DMS 273 (cell line): ENCODE results near the gene ATXN2.
A peak's percentile ranks its signal among the peaks of the same experiment; 100 is the strongest.
"Not testable (repeated sequence)": the region's sequence is repeated elsewhere in the genome, so short reads cannot be mapped to it uniquely, and the experiment has no call there.

Experiments used
- DNase-seq: peaks from one replicate; lab custom pipeline; 2025; ENCODE audit not compliant: unreplicated experiment; lab: John Stamatoyannopoulos, UW

Gene ATXN2

GRCh38 chr12:111578276-111578970, 20.7 kb downstream of the ATXN2 start:
- no peak for DNase-seq

DNA sequence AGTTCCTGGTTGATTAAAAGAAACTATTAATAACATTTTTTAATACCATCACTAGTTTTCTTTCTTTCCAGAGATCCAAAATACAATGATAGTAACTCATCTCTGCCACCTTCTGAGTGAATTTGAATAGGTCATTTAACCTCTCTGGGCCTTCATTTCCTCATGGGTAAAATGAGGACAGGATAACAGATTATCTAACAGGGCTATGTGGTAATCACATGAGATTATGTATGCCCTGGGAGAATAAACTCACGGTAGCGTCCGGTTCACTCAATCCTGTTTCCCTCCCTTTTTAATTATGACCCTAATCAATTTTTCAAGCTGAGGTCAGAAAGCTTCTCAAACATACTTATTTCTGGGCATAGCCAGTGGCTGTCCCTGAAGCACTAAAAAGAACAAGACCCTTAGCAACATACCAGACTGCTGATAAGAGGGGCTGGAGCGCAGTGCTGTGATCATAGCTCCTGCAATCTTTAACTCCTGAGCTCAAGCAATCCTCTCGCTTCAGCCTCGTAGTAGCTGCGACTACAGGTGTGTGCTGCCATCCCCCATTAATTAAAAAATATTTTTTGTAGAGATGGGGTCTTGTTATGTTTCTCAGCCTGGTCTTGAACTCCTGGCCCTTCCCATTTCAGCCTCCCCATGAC, 24.2 kb downstream of the ATXN2 start:
- DNase-seq, result no peak

- DNase-seq, result no peak
Measured at GRCh38 chr12:111573476-111573875, 25.6 kb downstream of the ATXN2 start.

DNA sequence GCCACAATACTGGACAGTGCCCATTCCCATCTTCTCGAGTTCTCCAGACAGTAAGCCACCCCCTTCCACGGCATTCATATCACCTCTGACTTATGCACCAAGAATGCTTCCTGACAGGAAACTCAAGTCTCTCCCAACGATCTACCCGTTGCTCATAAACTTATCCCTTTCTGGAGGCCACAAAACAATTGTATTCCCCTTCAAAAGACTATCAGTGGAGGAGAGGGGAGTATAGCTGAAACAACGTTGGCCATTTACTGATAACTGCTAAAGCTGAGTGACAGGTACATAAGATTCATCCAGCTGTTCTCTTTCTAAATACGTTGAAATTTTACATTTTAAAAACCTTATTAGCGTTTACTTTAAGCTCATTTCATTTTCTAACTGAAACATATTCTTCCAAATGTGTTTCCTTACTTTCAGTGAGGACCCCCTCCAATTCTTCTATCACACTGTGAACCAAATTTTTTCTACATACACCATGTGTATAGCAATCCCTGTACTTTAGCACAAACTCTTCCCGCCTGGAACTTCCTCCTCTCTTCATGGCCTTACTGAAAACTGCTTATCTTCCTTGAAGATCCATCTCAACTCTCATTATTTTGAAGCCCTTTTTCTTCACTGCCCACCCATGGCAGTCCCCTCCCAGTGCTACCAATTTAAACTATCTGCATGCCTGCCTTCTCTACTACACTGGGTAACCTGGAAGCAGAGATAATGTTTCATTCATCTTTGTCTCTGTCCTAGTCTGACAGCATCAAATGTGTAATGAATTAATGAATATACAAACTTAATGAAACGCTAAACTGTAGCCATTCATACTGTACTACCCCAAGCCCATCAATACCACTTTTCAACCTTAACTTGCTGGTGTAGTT, 28.8 kb downstream of the ATXN2 start:
- DNase-seq, result no peak

- DNase-seq, result no peak
Measured at GRCh38 chr12:111569363-111570083, 29.6 kb downstream of the ATXN2 start.

GRCh38 chr12:111560844-111561243, 38.3 kb downstream of the ATXN2 start:
- DNase-seq, result not testable (repeated sequence)

DNA sequence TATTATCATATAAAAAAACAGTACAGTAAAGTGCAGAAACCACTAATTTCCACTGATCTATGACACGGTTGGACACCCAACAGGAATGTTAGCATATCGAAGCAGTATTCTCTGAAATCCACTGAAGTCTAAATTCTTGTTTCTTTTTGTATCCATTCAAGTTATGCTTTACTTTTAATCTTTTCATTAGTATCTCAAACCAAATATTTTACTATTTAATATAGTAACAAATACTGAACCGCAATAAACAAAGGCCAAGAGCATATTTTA, 41.1 kb downstream of the ATXN2 start:
- DNase-seq, result no peak

DNA sequence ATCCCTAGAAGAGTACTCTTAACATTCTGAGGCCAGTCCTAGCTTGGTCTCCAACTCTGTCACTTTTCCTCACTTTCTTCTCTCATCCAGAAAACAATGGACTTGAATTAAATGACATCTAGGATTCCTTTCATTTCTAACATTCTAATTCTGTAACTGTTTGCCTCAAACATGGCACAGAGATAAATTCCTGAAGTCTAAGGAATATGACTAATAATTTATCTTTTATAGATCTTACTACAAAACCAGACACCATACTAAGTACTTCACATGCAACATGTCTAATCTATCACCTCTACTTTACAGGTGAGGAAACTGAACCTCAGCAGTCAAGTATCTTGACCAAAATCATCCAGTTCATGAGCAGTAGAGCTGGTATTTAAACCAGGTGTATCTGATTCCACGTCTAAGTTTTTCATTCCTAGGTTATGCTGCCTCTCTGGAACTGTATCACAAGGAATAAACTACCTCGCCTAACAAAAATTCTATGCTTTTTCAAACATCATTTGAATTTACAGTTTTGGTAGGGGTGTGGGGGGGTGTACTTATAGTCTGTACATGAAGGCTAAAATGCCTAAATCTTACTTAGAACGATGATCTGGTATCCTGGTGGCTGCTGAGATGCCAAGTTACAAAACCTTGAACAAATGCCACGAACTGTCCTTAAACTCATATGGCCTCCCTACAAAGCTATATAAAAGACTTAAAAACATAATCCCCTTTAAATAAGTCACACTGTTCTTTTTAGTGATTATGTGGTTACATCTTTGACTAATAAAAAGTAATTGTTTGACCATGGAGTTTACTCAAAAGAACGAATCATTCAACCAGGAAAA, 41.6 kb downstream of the ATXN2 start:
- no peak for DNase-seq

DNA sequence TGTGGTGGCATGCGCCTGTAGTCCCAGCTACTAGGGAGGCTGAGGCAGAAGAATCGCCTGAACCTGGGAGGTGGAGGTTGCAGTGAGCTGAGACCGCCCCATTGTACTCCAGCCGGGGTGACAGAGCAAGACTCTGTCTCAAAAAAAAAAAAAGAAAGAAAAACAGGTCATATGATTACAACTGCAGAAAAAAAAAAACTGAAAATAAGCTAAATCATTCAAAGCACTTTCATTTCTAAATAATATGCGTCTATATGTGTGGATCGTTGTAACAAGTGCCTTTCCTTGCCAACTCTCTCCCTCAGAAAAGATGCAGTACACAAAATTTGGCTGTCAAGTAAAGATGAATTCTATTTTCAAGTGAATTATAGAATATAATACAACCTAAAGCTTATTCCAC, 42.4 kb downstream of the ATXN2 start:
- no peak for DNase-seq

- not testable (repeated sequence) for DNase-seq
Measured at GRCh38 chr12:111555313-111555712, 43.8 kb downstream of the ATXN2 start.

DNA sequence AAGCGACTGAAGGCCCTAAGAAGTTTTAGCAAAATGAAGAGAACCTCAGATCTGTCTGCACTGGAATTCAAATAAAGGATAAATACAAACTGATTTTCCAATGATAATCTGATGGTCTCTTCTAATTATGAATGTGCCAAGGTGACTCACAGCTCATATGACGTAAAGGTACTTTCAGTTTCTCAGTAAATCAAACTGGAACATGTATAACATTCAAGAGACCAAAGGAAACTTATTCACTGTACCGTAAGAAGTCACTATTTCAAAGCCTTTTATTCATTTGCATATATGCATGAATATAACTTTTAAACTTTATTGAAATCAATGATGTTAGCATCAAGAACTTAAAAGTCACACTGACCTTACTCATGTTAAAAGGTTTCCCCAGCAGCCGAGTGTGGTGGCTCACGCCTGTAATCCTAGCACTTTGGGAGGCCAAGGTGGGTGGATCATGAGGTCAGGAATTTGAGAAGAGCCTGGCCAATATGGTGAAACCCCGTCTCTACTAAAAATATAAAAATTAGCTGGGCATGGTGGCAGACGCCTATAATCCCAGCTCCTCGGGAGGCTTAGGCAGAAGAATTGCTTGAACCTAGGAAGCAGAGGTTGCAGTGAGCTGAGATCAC, 52.2 kb downstream of the ATXN2 start:
- DNase-seq, result no peak

DNA sequence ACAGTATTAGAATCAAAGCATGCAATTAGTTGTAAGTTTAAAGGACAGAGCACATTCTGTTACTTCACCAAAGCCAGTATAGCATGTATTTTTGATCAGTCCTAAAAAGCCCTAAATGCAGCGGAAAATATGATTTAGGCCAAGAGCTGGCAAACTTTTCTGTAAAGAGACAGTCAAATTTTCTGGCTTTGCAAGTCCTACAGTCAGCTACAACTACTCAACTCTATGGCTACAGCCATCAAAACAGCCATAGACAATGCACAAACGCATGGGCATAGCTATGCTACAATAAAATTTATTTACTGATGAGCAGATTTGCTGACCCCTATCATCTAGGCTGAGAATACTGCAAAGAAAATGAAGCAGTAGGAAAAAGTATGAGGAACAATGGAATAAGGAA, 52.9 kb downstream of the ATXN2 start:
- DNase-seq, result no peak

DNA sequence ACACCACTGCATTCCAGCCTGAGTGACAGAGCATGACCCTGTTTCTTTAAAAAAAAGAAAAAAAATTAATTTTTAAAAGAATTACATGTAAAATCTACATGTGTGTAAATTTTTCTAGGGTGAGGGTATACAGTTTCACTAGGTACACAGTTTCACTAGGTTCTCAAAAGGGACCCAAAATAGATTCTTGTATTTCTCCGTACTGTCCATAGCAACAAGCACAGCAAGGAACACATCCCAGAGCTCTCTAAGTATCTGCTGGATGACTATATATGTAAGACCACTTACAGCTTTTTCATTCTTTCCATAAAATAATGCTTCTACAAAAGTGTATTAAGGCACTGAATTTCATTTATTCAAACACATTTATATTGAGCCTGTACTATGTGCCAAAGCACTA, 55.1 kb downstream of the ATXN2 start:
- no peak for DNase-seq

DNA sequence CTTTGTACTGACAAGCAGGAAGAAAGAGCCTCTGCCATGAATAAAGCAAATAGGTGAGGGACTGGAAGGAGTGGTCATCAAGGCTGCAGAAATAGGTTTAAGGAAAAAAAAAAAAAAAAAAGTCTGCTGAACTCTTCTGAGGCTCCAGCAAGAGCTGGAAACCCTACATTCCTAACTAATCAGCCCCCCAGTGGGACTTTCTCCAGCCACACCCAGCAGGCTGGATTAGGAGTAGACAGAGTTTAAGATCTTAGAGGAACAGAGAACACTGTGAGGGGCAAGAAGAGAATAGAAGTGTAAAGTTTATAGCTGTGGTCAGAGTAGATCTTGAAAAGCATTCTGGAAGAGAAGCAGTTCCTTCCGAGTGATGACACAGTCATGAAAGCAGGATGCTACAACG, 66.4 kb downstream of the ATXN2 start:
- no peak for DNase-seq

- DNase-seq, result peak; percentile 63
Measured at GRCh38 chr12:111529424-111530368, 69.4 kb downstream of the ATXN2 start.

DNA sequence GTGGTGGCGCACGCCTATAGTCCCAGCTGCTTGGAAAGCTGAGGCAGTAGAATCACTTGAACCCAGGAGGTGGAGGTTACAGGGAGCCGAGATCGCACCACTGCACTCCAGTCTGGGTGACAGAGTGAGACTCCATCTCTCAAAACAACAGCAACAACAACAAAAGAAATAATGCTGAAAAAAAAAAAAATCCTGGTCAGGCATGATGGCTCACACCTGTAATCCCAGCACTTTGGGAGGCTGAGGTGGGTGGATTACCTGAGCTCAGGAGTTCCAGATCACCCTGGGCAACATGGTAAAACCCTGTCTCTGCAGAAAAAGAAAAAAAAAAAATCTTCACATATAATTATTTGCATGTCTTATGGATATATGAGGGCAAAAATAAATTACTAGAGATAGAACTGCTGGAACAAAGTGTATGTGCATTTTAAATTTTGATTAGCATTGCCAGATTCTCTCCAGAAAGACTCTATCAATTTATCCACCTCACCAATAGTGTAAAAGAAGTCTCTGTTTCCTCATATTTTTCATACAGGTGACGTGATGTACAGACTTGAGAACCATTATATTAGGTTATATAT, 75.4 kb downstream of the ATXN2 start:
- DNase-seq, result no peak

DNA sequence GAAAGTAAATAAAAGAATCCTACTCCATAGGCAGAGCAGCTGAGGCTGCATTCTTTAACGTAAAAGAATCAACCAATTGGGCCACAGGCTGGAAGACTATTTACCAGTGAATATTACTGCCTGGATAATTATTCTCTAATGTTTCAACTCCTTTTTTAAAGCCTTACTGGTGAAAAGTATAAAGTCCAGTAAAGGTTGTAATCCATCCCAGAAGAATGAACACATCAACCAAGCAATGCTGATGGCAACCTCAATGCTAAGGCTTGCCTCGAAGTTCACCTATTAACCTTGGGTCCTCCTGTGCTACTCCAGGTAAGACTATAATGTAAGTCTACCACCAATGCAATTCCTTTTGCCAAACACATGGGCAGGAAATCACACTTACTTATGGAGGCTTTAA, 77.3 kb downstream of the ATXN2 start:
- no peak for DNase-seq

DNA sequence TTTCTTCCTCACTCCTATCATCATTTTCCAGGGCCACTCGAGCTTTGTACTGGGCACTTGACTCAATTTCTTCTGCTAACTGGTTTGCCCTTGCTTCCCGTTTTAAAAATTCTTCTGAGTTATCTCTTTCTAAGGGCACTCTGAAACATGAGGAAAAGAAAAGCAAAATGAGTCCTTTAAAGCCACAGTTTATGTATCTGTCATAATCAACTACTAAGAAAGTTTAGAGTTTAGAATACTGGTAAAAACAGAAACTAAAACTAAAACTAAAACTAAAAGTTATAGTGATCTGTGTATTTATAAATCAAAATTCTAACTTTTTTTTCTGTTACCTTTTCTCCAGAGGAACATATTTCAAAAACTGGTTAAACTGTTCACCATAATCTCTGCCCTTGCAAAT, 79.2 kb downstream of the ATXN2 start:
- no peak for DNase-seq

- no peak for DNase-seq
Measured at GRCh38 chr12:111519083-111519482, 80.0 kb downstream of the ATXN2 start.
